ENCODE results near the gene TBC1D2B.

The TBC1D2B gene

DNA sequence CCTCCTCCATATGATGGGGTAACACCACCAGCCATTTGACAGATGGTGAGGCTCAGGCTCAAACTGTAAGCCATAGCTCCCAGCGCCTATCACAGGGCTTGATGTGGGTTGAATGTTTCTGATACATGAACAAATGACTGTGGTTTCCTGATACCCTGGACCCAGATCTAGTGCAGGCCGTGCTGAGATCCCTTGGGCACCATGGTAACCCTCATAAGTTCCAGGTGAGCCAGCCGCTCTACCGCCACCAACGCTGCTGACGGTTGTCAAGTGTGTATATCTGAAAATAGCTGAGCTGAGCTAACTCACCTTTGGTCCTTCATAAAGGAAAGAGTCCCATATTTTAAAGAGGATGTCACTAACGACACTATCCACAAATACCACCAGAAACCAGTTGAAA lies 74.5 kb downstream of the TBC1D2B start:
- H3K27ac ChIP-seq (ENCODE audit: low read depth, low read length): no peak overlapping the region
- no peaks in the 10 kb centered on the region for H3K9me3 ChIP-seq (ENCODE audit: insufficient read depth, low read length)
- H3K4me2 ChIP-seq (ENCODE audit: low read depth, low read length, poor library complexity, severe bottlenecking): no peak overlapping the region
- H3F3A ChIP-seq (ENCODE audit: insufficient read depth): no peaks in the 10 kb centered on the region
- no peaks in the 10 kb centered on the region for H3K9me2 ChIP-seq (replicated peaks; ENCODE audit: insufficient read depth, low read length)
- H3K36me3 ChIP-seq (ENCODE audit: low read length): no peaks in the 10 kb centered on the region
- no peak overlapping the region for H3K9ac ChIP-seq (ENCODE audit: low read length)
- no peak overlapping the region for H3K4me3 ChIP-seq (ENCODE audit: insufficient read depth, low read length, poor library complexity, severe bottlenecking)
- H3K79me2 ChIP-seq (ENCODE audit: insufficient read depth, low read length): no peaks in the 10 kb centered on the region
- TF ChIP-seq EZH2phosphoT487 (conservative IDR thresholded peaks at IDR 0.05; ENCODE audit: low read length): no peak
- TF ChIP-seq, protein P1, sequence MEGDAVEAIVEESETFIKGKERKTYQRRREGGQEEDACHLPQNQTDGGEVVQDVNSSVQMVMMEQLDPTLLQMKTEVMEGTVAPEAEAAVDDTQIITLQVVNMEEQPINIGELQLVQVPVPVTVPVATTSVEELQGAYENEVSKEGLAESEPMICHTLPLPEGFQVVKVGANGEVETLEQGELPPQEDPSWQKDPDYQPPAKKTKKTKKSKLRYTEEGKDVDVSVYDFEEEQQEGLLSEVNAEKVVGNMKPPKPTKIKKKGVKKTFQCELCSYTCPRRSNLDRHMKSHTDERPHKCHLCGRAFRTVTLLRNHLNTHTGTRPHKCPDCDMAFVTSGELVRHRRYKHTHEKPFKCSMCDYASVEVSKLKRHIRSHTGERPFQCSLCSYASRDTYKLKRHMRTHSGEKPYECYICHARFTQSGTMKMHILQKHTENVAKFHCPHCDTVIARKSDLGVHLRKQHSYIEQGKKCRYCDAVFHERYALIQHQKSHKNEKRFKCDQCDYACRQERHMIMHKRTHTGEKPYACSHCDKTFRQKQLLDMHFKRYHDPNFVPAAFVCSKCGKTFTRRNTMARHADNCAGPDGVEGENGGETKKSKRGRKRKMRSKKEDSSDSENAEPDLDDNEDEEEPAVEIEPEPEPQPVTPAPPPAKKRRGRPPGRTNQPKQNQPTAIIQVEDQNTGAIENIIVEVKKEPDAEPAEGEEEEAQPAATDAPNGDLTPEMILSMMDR (IDR thresholded peaks at IDR 0.05; ENCODE audit: insufficient read depth, low read length, poor library complexity, severe bottlenecking): no peak
- no peaks in the 10 kb centered on the region for H3K27me3 ChIP-seq (ENCODE audit: low read length)
- H2AFZ ChIP-seq (ENCODE audit: low read depth, low read length, severe bottlenecking): no peak overlapping the region
- H4K20me1 ChIP-seq (ENCODE audit: low read depth, low read length): no peaks in the 10 kb centered on the region

DNA sequence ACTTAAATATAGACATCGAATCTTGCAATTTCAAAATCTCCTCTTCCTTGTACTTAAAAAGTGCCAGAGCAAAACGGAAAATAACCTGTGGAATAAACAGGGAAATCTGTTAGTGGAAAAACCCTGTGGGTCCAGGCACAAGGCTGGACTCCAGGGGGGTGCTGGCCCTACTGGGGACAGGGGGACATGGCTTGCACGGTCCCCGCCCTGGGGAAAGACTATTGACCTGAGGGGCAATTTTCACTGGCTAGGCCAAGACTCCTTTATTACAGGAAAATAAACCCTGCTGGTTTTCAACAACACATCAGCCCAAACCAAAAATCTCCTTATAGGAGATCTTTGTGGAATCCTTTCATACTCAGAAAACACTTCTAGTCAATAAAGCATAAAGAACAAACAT lies 75.9 kb downstream of the TBC1D2B start:
- Histone ChIP-seq H3K9me3 (ENCODE audit: insufficient read depth, low read length) (no peaks in the 10 kb centered on the region), H4K20me1 (ENCODE audit: low read depth, low read length) (no peaks in the 10 kb centered on the region), H2AFZ (ENCODE audit: low read depth, low read length, severe bottlenecking) (no peak overlapping the region), H3K27ac (ENCODE audit: low read depth, low read length) (no peak overlapping the region), H3K36me3 (ENCODE audit: low read length) (no peaks in the 10 kb centered on the region), H3K4me2 (ENCODE audit: low read depth, low read length, poor library complexity, severe bottlenecking) (no peak overlapping the region), H3K4me3 (ENCODE audit: insufficient read depth, low read length, poor library complexity, severe bottlenecking) (no peak overlapping the region), H3K9me2 (replicated peaks; ENCODE audit: insufficient read depth, low read length) (no peaks in the 10 kb centered on the region), H3K9ac (ENCODE audit: low read length) (no peak overlapping the region), H3F3A (ENCODE audit: insufficient read depth) (no peaks in the 10 kb centered on the region), H3K79me2 (ENCODE audit: insufficient read depth, low read length) (no peaks in the 10 kb centered on the region), H3K27me3 (ENCODE audit: low read length) (no peaks in the 10 kb centered on the region)
- no peak for TF ChIP-seq EZH2phosphoT487 (conservative IDR thresholded peaks at IDR 0.05; ENCODE audit: low read length)
- TF ChIP-seq, protein P1 (IDR thresholded peaks at IDR 0.05; ENCODE audit: insufficient read depth, low read length, poor library complexity, severe bottlenecking): no peak

DNA sequence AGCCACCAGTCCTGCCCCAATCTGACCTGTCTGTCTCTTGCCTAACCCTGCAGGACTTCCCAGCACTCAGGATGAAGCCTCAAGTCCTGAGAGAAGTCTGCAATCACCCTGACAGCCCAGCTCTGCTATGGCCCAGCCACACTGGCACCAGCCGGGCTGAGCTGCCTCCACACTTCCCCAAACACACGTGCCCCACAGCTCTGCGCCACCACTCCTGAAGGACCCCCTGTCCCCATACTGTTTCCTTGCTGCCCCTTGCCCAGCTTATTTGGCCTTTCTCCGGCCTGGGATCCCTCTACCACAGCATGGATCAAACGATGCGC lies 76.6 kb downstream of the TBC1D2B start:
- Histone ChIP-seq H3K36me3 (ENCODE audit: low read length) (no peaks in the 10 kb centered on the region), H3K79me2 (ENCODE audit: insufficient read depth, low read length) (no peaks in the 10 kb centered on the region), H3K9me3 (ENCODE audit: insufficient read depth, low read length) (no peaks in the 10 kb centered on the region), H3K9me2 (replicated peaks; ENCODE audit: insufficient read depth, low read length) (no peaks in the 10 kb centered on the region), H4K20me1 (ENCODE audit: low read depth, low read length) (no peaks in the 10 kb centered on the region), H3K27me3 (ENCODE audit: low read length) (no peaks in the 10 kb centered on the region), H3F3A (ENCODE audit: insufficient read depth) (no peaks in the 10 kb centered on the region), H3K4me2 (ENCODE audit: low read depth, low read length, poor library complexity, severe bottlenecking) (no peak overlapping the region), H3K9ac (ENCODE audit: low read length) (no peak overlapping the region), H3K4me3 (ENCODE audit: insufficient read depth, low read length, poor library complexity, severe bottlenecking) (no peak overlapping the region), H3K27ac (ENCODE audit: low read depth, low read length) (no peak overlapping the region), H2AFZ (ENCODE audit: low read depth, low read length, severe bottlenecking) (no peak overlapping the region)
- TF ChIP-seq, protein P1 (IDR thresholded peaks at IDR 0.05; ENCODE audit: insufficient read depth, low read length, poor library complexity, severe bottlenecking): no peak
- TF ChIP-seq EZH2phosphoT487 (conservative IDR thresholded peaks at IDR 0.05; ENCODE audit: low read length): no peak

Data from SU-DHL-6 (cell line).